RWPE2 (cell line): Measurements from ENCODE around the gene GAREM1.
A peak's percentile ranks its signal among the peaks of the same experiment; 100 is the strongest.

ENCODE experiments used
- ATAC-seq: fragments of 200-7000 bp; cut with Tn5 transposase; 3 replicates; pipeline ENCODE4 v1.9.1; 2021; ENCODE audit warnings: low read depth
- DNase-seq: peaks from one replicate; pipeline ENCODE4 v3.0.0-alpha.2; 2020; ENCODE audit warnings: low spot score
- H3K27ac ChIP-seq: fragments of 450-650 bp; 2 replicates; pipeline ENCODE4 v1.5.1; 2017; ENCODE audit warnings: mild to moderate bottlenecking; ENCODE audit not compliant: poor library complexity, severe bottlenecking
- H3K27me3 ChIP-seq: fragments of 250-450 bp; sonication (Bioruptor Pico); 2 replicates; pipeline ENCODE4 v1.5.1; 2021; ENCODE audit warnings: mild to moderate bottlenecking, moderate library complexity; ENCODE audit not compliant: insufficient read depth, poor library complexity, severe bottlenecking
- H3K36me3 ChIP-seq: fragments of 250-450 bp; sonication (Bioruptor Pico); 2 replicates; pipeline ENCODE4 v1.5.1; 2020; ENCODE audit warnings: low read depth, mild to moderate bottlenecking, moderate library complexity
- H3K4me1 ChIP-seq: fragments of 250-450 bp; sonication (Bioruptor Pico); 2 replicates; pipeline ENCODE4 v1.5.1; 2021; ENCODE audit warnings: mild to moderate bottlenecking, moderate library complexity; ENCODE audit not compliant: insufficient read depth, poor library complexity, severe bottlenecking
- H3K4me3 ChIP-seq: fragments of 250-450 bp; sonication (Bioruptor Pico); 2 replicates; pipeline ENCODE4 v1.5.1; 2021; ENCODE audit warnings: mild to moderate bottlenecking, moderate library complexity; ENCODE audit not compliant: severe bottlenecking
- H3K9me3 ChIP-seq: fragments of 250-450 bp; sonication (Bioruptor Pico); 2 replicates; pipeline ENCODE4 v1.5.1; 2021; ENCODE audit warnings: mild to moderate bottlenecking, moderate library complexity; ENCODE audit not compliant: severe bottlenecking
- CTCF ChIP-seq: fragments of 450-650 bp; IDR thresholded peaks from one replicate; pipeline ENCODE4 v1.5.1; 2017; ENCODE audit warnings: mild to moderate bottlenecking, moderate library complexity; ENCODE audit not compliant: poor library complexity, severe bottlenecking

The GAREM1 gene

GRCh38 chr18:32383050-32383819, 87.4 kb downstream of the GAREM1 start:
- Histone ChIP-seq H3K36me3 (no peaks in the 10 kb centered on the region), H3K27me3 (no peaks in the 10 kb centered on the region), H3K4me1 (peaks cover 35% of the 10 kb centered on the region), H3K4me3 (no peak overlapping the region), H3K27ac (peak overlapping the region; percentile 76), H3K9me3 (no peaks in the 10 kb centered on the region)
- ATAC-seq = peak; percentile 94
- TF ChIP-seq CTCF = no peak
- DNase-seq = no peak

- no peak for ATAC-seq
- no peak for TF ChIP-seq CTCF
- Histone ChIP-seq H3K4me1 (peaks cover 35% of the 10 kb centered on the region), H3K27ac (peak overlapping the region; percentile 76), H3K36me3 (no peaks in the 10 kb centered on the region), H3K9me3 (no peaks in the 10 kb centered on the region), H3K4me3 (no peak overlapping the region), H3K27me3 (no peaks in the 10 kb centered on the region)
- DNase-seq = no peak
Measured at GRCh38 chr18:32381761-32382160, 88.9 kb downstream of the GAREM1 start.

- TF ChIP-seq CTCF = no peak
- no peak overlapping the region for H3K27ac ChIP-seq
- peaks cover 30% of the 10 kb centered on the region for H3K4me1 ChIP-seq
- no peaks in the 10 kb centered on the region for H3K27me3 ChIP-seq
- H3K36me3 ChIP-seq = no peaks in the 10 kb centered on the region
- DNase-seq (no peak), ATAC-seq (no peak)
- H3K9me3 ChIP-seq = no peaks in the 10 kb centered on the region
- H3K4me3 ChIP-seq = no peak overlapping the region
Measured at GRCh38 chr18:32380559-32380958, 90.1 kb downstream of the GAREM1 start.

- Histone ChIP-seq H3K27ac (no peak overlapping the region), H3K36me3 (no peaks in the 10 kb centered on the region), H3K27me3 (no peaks in the 10 kb centered on the region), H3K4me3 (no peak overlapping the region), H3K4me1 (peaks cover 30% of the 10 kb centered on the region), H3K9me3 (no peaks in the 10 kb centered on the region)
- no peak for TF ChIP-seq CTCF
- ATAC-seq (no peak), DNase-seq (no peak)
Measured at GRCh38 chr18:32379891-32380290, 90.8 kb downstream of the GAREM1 start.

- DNase-seq = no peak
- no peaks in the 10 kb centered on the region for H3K27me3 ChIP-seq
- TF ChIP-seq CTCF = no peak
- peak overlapping the region; percentile 46 for H3K27ac ChIP-seq
- ATAC-seq = peak; percentile 50
- no peak overlapping the region for H3K4me3 ChIP-seq
- no peaks in the 10 kb centered on the region for H3K36me3 ChIP-seq
- peaks cover 33% of the 10 kb centered on the region for H3K4me1 ChIP-seq
- H3K9me3 ChIP-seq = no peaks in the 10 kb centered on the region
Measured at GRCh38 chr18:32378705-32379104, 92.0 kb downstream of the GAREM1 start.
